K562 (cell line): ENCODE data around the gene GRIK5. TPM values are rescaled to one million over a fixed set of nuclear protein-coding genes. Genes with fewer than 3 reads are reported as not detected.

Experiments used
- ATAC-seq: fragments of 200-7000 bp; cut with Tn5 transposase; 3 replicates; pipeline ENCODE4 v1.9.1; 2020; ENCODE audit warnings: moderate library complexity
- BruUV-seq: library from RNA; stranded (reverse); fragments of 400-500 nt; replicated peaks from 2 replicates; lab custom pipeline; 2021; lab: Mats Ljungman, UMichigan
- CTCF ChIA-PET: fragments of 300-600 bp; formaldehyde crosslinking; extraction: SDS; loops from one replicate; lab custom pipeline; 2021; ENCODE audit warnings: low intra/inter-chr PET ratio; lab: Yijun Ruan, JAX
- POLR2A ChIA-PET: fragments of 300-600, 350-650 bp; sonication (Branson Sonifier 250); formaldehyde crosslinking; extraction: SDS; loops from one replicate; lab custom pipeline; 2021; ENCODE audit warnings: antibody characterized with exemption, inconsistent platforms; lab: Yijun Ruan, JAX
- DNase-seq, 4 experiments: peaks; one replicate each; pipeline versions ENCODE4 v3.0.0 to v3.0.0-alpha.2; 2011 to 2018; ENCODE audit warnings: low spot score in 3 of 4, mixed read lengths in 3 of 4; ENCODE audit errors: extremely low read depth in 1 of 4
- FAIRE-seq: peaks from 2 replicates; lab custom pipeline; 2011; peaks lifted over from hg19 to GRCh38; lab: Jason Lieb, UNC
- H2AFZ ChIP-seq: 2 replicates; pipeline ENCODE4 v1.6.0; 2011; ENCODE audit warnings: low read depth, low read length, control low read depth, inconsistent platforms
- H3K27ac ChIP-seq: fragments of 200-600 bp; 3 replicates; pipeline ENCODE4 v1.8.0; 2011; ENCODE audit warnings: low read depth, mild to moderate bottlenecking, control low read depth, inconsistent platforms, low read length, moderate library complexity, mixed read lengths; ENCODE audit errors: extremely low read depth
- H3K27me3 ChIP-seq, 2 experiments: fragments of 300-600 bp in 1 of 2; 2 replicates in 1 of 2; 3 replicates in 1 of 2; pipeline versions ENCODE4 v1.6.0 to v1.8.0; 2011; ENCODE audit warnings: inconsistent platforms in 2 of 2, low read length in 2 of 2, mild to moderate bottlenecking in 1 of 2, mixed read lengths in 1 of 2, moderate library complexity in 1 of 2; ENCODE audit not compliant: control insufficient read depth in 2 of 2, insufficient read depth in 2 of 2
- H3K36me3 ChIP-seq: fragments of 300-600 bp; 3 replicates; pipeline ENCODE4 v1.8.0; 2011; ENCODE audit warnings: mild to moderate bottlenecking, low read length, inconsistent platforms; ENCODE audit not compliant: control insufficient read depth, insufficient read depth
- H3K4me1 ChIP-seq, 2 experiments: fragments of 200-600 bp in 1 of 2; replicated peaks in 1 of 2; 2 replicates in 1 of 2; 3 replicates in 1 of 2; pipeline versions ENCODE4 v1.5.1 to v1.8.0; 2011; ENCODE audit warnings: inconsistent platforms in 2 of 2, low read length in 2 of 2, mild to moderate bottlenecking in 1 of 2, mixed read lengths in 1 of 2, moderate library complexity in 1 of 2; ENCODE audit not compliant: control insufficient read depth in 2 of 2, insufficient read depth in 2 of 2
- H3K4me2 ChIP-seq: 2 replicates; pipeline ENCODE4 v1.6.1; 2011; ENCODE audit warnings: low read length, control low read depth, inconsistent platforms, mixed read lengths; ENCODE audit not compliant: insufficient read depth
- H3K4me3 ChIP-seq: fragments of 200-600 bp; sonication (generic), shearing (Covaris generic); 2 replicates; pipeline ENCODE4 v1.5.1; 2016; ENCODE audit warnings: control low read depth, inconsistent platforms
- H3K79me2 ChIP-seq: fragments of 200-600 bp; 3 replicates; pipeline ENCODE4 v1.8.0; 2011; ENCODE audit warnings: low read length, inconsistent platforms; ENCODE audit not compliant: control insufficient read depth, insufficient read depth
- H3K9ac ChIP-seq, 2 experiments: 2 replicates each; pipeline versions ENCODE4 v1.6.0 to v1.6.1; 2011; ENCODE audit warnings: low read depth in 2 of 2, low read length in 2 of 2, control low read depth in 1 of 2, inconsistent platforms in 1 of 2, mild to moderate bottlenecking in 1 of 2, mixed read lengths in 1 of 2; ENCODE audit not compliant: insufficient read depth in 1 of 2
- H3K9me1 ChIP-seq: one replicate; pipeline ENCODE4 v1.6.0; 2011; ENCODE audit warnings: inconsistent platforms, mild to moderate bottlenecking, low read length, moderate library complexity; ENCODE audit not compliant: control insufficient read depth, insufficient read depth
- H3K9me3 ChIP-seq: replicated peaks from 2 replicates; pipeline ENCODE4 v1.5.1; 2011; ENCODE audit warnings: low read depth, low read length, inconsistent platforms; ENCODE audit not compliant: control insufficient read depth, insufficient read depth
- H4K20me1 ChIP-seq: replicated peaks from 2 replicates; pipeline ENCODE4 v1.6.1; 2011; ENCODE audit warnings: low read length, inconsistent platforms, mixed read lengths; ENCODE audit not compliant: control insufficient read depth, insufficient read depth
- ATF7 ChIP-seq: fragments of 450-650 bp; IDR thresholded peaks from 2 replicates; pipeline ENCODE4 v1.7.1; 2014; ENCODE audit warnings: mild to moderate bottlenecking, moderate library complexity
- FOXM1 ChIP-seq, 2 experiments: fragments of 450-650 bp in 1 of 2; sonication (generic) in 1 of 2; formaldehyde crosslinking in 1 of 2; IDR thresholded peaks; 2 replicates each; pipeline versions ENCODE4 v1.6.1 to v1.9.0; 2017 to 2022; ENCODE audit warnings: low read depth in 2 of 2, mild to moderate bottlenecking in 2 of 2, missing genetic modification reagents in 1 of 2, moderate library complexity in 1 of 2
- HCFC1 ChIP-seq: IDR thresholded peaks from 2 replicates; pipeline ENCODE4 v1.6.1; 2012; ENCODE audit warnings: low read depth, low read length, improper control_type of control experiment
- HNRNPUL1 ChIP-seq: fragments of 200-400 bp; formaldehyde crosslinking; IDR thresholded peaks from 2 replicates; pipeline ENCODE4 v1.6.1; 2017; ENCODE audit warnings: low read length
- ILK ChIP-seq: fragments of 450-650 bp; IDR thresholded peaks from 2 replicates; pipeline ENCODE4 v1.6.1; 2016; ENCODE audit warnings: missing genetic modification characterization, low read depth, mild to moderate bottlenecking, missing compliant biosample characterization, moderate library complexity, borderline replicate concordance
- KAT2B ChIP-seq: IDR thresholded peaks from one replicate; pipeline ENCODE4 v1.6.1; 2012; ENCODE audit warnings: low read depth, mild to moderate bottlenecking, control low read depth, inconsistent platforms, low read length, moderate library complexity
- LEF1 ChIP-seq: fragments of 450-650 bp; IDR thresholded peaks from 2 replicates; pipeline ENCODE4 v1.6.1; 2016; ENCODE audit warnings: mild to moderate bottlenecking
- MCM3 ChIP-seq: fragments of 450-650 bp; IDR thresholded peaks from 2 replicates; pipeline ENCODE4 v1.6.1; 2016
- NCOA6 ChIP-seq: fragments of 450-650 bp; IDR thresholded peaks from 2 replicates; pipeline ENCODE4 v1.6.1; 2017; ENCODE audit warnings: mild to moderate bottlenecking
- RBM22 ChIP-seq: fragments of 200-400 bp; formaldehyde crosslinking; IDR thresholded peaks from 2 replicates; pipeline ENCODE4 v1.6.1; 2018; ENCODE audit warnings: low read length, low read depth; ENCODE audit not compliant: poor library complexity, severe bottlenecking
- SETDB1 ChIP-seq: IDR thresholded peaks from one replicate; pipeline ENCODE4 v1.6.1; 2012; ENCODE audit warnings: low read length, control low read depth, inconsistent platforms
- SMAD4 ChIP-seq: fragments of 250-450 bp; sonication (Bioruptor Pico); conservative IDR thresholded peaks from 2 replicates; pipeline ENCODE4 v1.8.0; 2021; ENCODE audit warnings: inconsistent platforms, mild to moderate bottlenecking, moderate library complexity
- TAF7 ChIP-seq: fragments of 450-650 bp; IDR thresholded peaks from 2 replicates; pipeline ENCODE4 v1.6.1; 2016; ENCODE audit warnings: missing genetic modification characterization, missing compliant biosample characterization
- ZBTB33 ChIP-seq: sonication (generic); formaldehyde crosslinking; IDR thresholded peaks from 2 replicates; pipeline ENCODE4 v1.8.1; 2023; ENCODE audit warnings: mild to moderate bottlenecking, missing genetic modification reagents
- ZC3H11A ChIP-seq: IDR thresholded peaks from 2 replicates; pipeline ENCODE4 v1.6.1; 2012; ENCODE audit warnings: low read depth, low read length, improper control_type of control experiment
- ZNF197 ChIP-seq: fragments of 200-800 bp; sonication (Bioruptor generic); IDR thresholded peaks from 2 replicates; pipeline ENCODE4 v1.6.1; 2016; ENCODE audit warnings: low read depth, missing genetic modification characterization, missing compliant biosample characterization
- ZNF354B ChIP-seq: fragments of 250-450 bp; sonication (Bioruptor Pico); IDR thresholded peaks from 2 replicates; pipeline ENCODE4 v1.4.0; 2020
- ZNF551 ChIP-seq: fragments of 250-450 bp; sonication (Bioruptor Pico); IDR thresholded peaks from 2 replicates; pipeline ENCODE4 v1.5.0; 2021; ENCODE audit warnings: mild to moderate bottlenecking, moderate library complexity
- ZNF75A ChIP-seq: fragments of 450-650 bp; formaldehyde crosslinking; IDR thresholded peaks from 2 replicates; pipeline ENCODE4 v1.4.0; 2020; ENCODE audit warnings: mild to moderate bottlenecking
- WGBS: fragments of 100-300 bp; shearing (Covaris generic); methylation state at CpG from one replicate; pipeline ENCODE4 v1.1.6; 2016; ENCODE audit warnings: low coverage, mixed read lengths; ENCODE audit not compliant: insufficient coverage; ENCODE audit errors: missing lambda C conversion rate; 5-methylcytosine and 5-hydroxymethylcytosine counted together
- in situ Hi-C: fragments of 300-500 bp; cut with MboI; formaldehyde crosslinking; loops from 4 replicates; pipeline ENCODE4 v1.15.0; 2018; ENCODE audit warnings: inconsistent platforms, mixed read lengths
- intact Hi-C: fragments of 100-400 bp; cut with micrococcal nuclease; formaldehyde crosslinking; loops from 2 replicates; pipeline ENCODE4 v1.14.2; 2022
- polyA plus RNA-seq, 8 experiments: library from polyadenylated mRNA; depleted of rRNA in 4 of 8; stranded (reverse) in 5 of 8; unstranded in 3 of 8; fragments of >200 nt; fragmentation: Nextera tagmentation in 2 of 8; fragmentation: Illumina TruSeq in 1 of 8; extraction: Ambion mirVana in 2 of 8; extraction: Trizol in 1 of 8; gene quantifications; 2 replicates each; pipeline versions ENCODE4 v1.2.1 to v1.2.3, GENCODE V29; 2011 to 2014; ENCODE audit warnings: inconsistent platforms in 1 of 8, missing spikeins in 1 of 8
- total RNA-seq, 7 experiments: library from RNA; depleted of rRNA in 6 of 7; stranded (reverse); fragments of >200 nt in 6 of 7; fragmentation: Illumina TruSeq in 2 of 7; extraction: Trizol in 2 of 7; gene quantifications; 2 replicates each; pipeline versions ENCODE4 v1.2.1 to v1.2.3, GENCODE V29; 2011 to 2021; ENCODE audit warnings: low replicate concordance in 1 of 7
- TF ChIP-seq, protein P1 (sequence below): sonication (generic); formaldehyde crosslinking; IDR thresholded peaks from 2 replicates; pipeline ENCODE4 v1.8.0; 2023; ENCODE audit warnings: mild to moderate bottlenecking, missing genetic modification reagents

The GRIK5 gene
- total and polyA plus RNA-seq, 9 of the 15 experiments (the other 6 are each of a cell fraction or from before 2014, with no cell fraction given) = 0.04 to 0.55 (median 0.27) TPM; not detected in 2

DNA sequence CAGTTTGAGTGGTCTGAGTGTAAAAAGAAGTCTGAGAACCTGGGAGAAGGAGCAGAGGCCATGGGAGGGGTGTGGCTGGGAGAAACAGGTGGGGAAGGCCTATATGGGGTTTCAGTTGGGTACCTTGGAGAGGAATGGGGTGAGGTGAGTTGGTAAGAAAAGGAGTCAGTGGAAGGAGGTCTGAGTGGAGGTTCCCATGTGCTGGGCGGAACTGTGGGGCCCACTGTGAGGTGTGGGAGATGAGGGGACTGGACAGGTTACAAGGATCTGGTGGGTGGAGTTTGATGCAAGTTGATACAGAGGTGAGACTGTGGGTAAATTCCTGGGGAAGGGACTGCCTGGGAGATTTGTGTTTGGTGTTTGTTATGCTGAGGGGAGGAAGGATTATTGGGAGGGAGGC is 8.1 kb upstream of the GRIK5 start:
- Histone ChIP-seq H3K9me1 (no peaks in the 10 kb centered on the region), H3K4me3 (no peak overlapping the region), H3K79me2 (peaks cover 48% of the 10 kb centered on the region), H4K20me1 (peaks cover 17% of the 10 kb centered on the region), H3K27me3 (no peaks in the 10 kb centered on the region), H3K4me2 (no peak overlapping the region), H3K4me1 (peaks cover 19 to 42% of the 10 kb centered on the region in 2 experiments), H3K9ac (peak overlapping the region; percentile 54 to 99; a peak in 1 of 4 replicates), H3K36me3 (peaks cover 45% of the 10 kb centered on the region), H3K9me3 (no peaks in the 10 kb centered on the region), H2AFZ (no peak overlapping the region), H3K27ac (no peak overlapping the region)
- in situ Hi-C loops = no loop called here
- FAIRE-seq = no peak
- TF ChIP-seq ZC3H11A (no peak), RBM22 (no peak), TAF7 (tag) (no peak), ZBTB33 (no peak), HNRNPUL1 (no peak), MCM3 (no peak), NCOA6 (no peak), KAT2B (no peak), ZNF551 (CRISPR knock-in tag) (no peak), HCFC1 (no peak), LEF1 (no peak), ATF7 (no peak), FOXM1 (IDR thresholded peaks at IDR 0.05; ENCODE audit: low read depth) (no peak), FOXM1 (CRISPR knock-in tag; IDR thresholded peaks at IDR 0.05; ENCODE audit: low read depth) (no peak), ZNF75A (CRISPR knock-in tag) (no peak), ZNF197 (CRISPR knock-in tag) (no peak), ZNF354B (CRISPR knock-in tag) (no peak), SETDB1 (no peak), ILK (tag) (no peak), SMAD4 (CRISPR knock-in tag) (no peak)
- TF ChIP-seq, protein P1, sequence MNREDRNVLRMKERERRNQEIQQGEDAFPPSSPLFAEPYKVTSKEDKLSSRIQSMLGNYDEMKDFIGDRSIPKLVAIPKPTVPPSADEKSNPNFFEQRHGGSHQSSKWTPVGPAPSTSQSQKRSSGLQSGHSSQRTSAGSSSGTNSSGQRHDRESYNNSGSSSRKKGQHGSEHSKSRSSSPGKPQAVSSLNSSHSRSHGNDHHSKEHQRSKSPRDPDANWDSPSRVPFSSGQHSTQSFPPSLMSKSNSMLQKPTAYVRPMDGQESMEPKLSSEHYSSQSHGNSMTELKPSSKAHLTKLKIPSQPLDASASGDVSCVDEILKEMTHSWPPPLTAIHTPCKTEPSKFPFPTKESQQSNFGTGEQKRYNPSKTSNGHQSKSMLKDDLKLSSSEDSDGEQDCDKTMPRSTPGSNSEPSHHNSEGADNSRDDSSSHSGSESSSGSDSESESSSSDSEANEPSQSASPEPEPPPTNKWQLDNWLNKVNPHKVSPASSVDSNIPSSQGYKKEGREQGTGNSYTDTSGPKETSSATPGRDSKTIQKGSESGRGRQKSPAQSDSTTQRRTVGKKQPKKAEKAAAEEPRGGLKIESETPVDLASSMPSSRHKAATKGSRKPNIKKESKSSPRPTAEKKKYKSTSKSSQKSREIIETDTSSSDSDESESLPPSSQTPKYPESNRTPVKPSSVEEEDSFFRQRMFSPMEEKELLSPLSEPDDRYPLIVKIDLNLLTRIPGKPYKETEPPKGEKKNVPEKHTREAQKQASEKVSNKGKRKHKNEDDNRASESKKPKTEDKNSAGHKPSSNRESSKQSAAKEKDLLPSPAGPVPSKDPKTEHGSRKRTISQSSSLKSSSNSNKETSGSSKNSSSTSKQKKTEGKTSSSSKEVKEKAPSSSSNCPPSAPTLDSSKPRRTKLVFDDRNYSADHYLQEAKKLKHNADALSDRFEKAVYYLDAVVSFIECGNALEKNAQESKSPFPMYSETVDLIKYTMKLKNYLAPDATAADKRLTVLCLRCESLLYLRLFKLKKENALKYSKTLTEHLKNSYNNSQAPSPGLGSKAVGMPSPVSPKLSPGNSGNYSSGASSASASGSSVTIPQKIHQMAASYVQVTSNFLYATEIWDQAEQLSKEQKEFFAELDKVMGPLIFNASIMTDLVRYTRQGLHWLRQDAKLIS (CRISPR knock-in tag) = no peak
- ChIA-PET CTCF (no interaction called here), POLR2A (interaction anchor here (0.6 to 1.0 kb wide), 7 partner anchors 10 to 213 kb away, joined by 3 to 4 read pairs (median 3); no protein-coding TSS in a partner anchor)
- BruUV-seq = no TSS peak
- 83% methylated on average over 1 of the region's 1 CpG for WGBS
- intact Hi-C loops = no loop called here
- DNase-seq = no peak
- ATAC-seq = no peak
